ENCODE measurements around the gene CABP2. TPM values are rescaled to one million over a fixed set of nuclear protein-coding genes. Genes with fewer than 3 reads are reported as not detected.

The CABP2 gene
- total and polyA plus RNA-seq, 10 of the 15 experiments (the other 5 are each of a cell fraction or from before 2014, with no cell fraction given) = not detected

DNA sequence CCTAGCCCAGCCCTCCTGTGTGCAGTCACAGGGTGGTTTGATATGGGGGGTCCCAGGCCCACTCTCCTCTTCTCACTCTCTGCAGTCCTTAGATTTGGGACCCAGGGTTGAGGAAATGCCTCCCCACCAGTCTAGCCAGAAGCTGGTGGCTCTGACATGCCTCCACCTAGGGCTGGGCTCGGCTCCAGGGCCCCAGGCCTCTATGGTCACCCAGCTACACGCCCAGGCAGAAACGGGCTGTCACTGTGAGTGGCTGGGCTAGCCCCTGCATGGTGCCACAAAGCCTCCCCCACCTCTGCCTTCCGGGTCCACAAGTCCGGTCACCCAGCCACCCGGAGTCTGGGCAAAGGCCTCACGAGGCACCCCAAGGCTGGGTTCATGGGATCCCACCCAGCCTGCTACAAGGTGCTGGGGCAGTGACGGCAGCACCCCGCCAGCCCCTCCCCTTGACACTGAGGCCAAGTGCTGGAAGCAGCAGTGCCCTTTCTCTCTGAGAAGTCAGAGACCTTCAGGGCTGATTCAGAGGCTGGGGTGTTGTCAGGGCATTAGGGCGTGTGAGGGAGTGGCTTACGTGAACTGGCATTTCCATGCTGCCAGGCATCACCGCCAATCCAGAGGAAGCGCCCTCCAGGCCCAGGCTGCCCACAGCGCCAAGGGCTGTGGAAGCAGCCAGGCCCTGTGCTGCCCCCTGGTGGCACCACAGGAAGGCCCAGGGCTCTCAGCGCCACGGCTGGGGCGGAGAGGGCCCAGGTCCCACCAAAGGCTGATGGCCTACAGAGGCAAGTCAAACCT is 17.4 kb downstream of the CABP2 start (continued):
- TF ChIP-seq E4F1 (IDR thresholded peaks at IDR 0.05; ENCODE audit: borderline replicate concordance, partially characterized antibody) (no peak), CUX1 (IDR thresholded peaks at IDR 0.05; ENCODE audit: insufficient replicate concordance, low read depth, low read length) (no peak), NR2F1 (conservative IDR thresholded peaks at IDR 0.05) (peak; percentile 88), SP1 (IDR thresholded peaks at IDR 0.05; ENCODE audit: low read depth, low read length) (peak; percentile 40), LARP7 (IDR thresholded peaks at IDR 0.05) (peak; percentile 74; the same call in 1 of the 2 replicates), EGR1 (IDR thresholded peaks at IDR 0.05; ENCODE audit: borderline replicate concordance in 1 of 2, low read depth in 2 of 2, low read length in 2 of 2) (peak in 1 of 2 experiments; percentile 34; a peak in 1 of 3 replicates), ATF7 (IDR thresholded peaks at IDR 0.05; ENCODE audit: low read depth) (peak; percentile 23; the same call in 1 of the 2 replicates), PKNOX1 (IDR thresholded peaks at IDR 0.05) (peak; percentile 57), ZNF207 (IDR thresholded peaks at IDR 0.05; ENCODE audit: borderline replicate concordance) (peak; percentile 83), ZNF274 (IDR thresholded peaks at IDR 0.05; ENCODE audit: insufficient read depth, insufficient read length) (no peak), MEF2A (IDR thresholded peaks at IDR 0.05; ENCODE audit: insufficient read depth, low read depth, low read length) (peak; percentile 35; the same call in 1 of the 2 replicates)
- TF ChIP-seq, protein P1, sequence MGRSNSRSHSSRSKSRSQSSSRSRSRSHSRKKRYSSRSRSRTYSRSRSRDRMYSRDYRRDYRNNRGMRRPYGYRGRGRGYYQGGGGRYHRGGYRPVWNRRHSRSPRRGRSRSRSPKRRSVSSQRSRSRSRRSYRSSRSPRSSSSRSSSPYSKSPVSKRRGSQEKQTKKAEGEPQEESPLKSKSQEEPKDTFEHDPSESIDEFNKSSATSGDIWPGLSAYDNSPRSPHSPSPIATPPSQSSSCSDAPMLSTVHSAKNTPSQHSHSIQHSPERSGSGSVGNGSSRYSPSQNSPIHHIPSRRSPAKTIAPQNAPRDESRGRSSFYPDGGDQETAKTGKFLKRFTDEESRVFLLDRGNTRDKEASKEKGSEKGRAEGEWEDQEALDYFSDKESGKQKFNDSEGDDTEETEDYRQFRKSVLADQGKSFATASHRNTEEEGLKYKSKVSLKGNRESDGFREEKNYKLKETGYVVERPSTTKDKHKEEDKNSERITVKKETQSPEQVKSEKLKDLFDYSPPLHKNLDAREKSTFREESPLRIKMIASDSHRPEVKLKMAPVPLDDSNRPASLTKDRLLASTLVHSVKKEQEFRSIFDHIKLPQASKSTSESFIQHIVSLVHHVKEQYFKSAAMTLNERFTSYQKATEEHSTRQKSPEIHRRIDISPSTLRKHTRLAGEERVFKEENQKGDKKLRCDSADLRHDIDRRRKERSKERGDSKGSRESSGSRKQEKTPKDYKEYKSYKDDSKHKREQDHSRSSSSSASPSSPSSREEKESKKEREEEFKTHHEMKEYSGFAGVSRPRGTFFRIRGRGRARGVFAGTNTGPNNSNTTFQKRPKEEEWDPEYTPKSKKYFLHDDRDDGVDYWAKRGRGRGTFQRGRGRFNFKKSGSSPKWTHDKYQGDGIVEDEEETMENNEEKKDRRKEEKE (IDR thresholded peaks at IDR 0.05) = no peak
